Thyroid gland (tissue), 4 donors: ENCODE data around the gene MEMO1.

ENCODE experiments used
- POLR2A ChIP-seq, 2 donors: fragments of 450-650 bp; IDR thresholded peaks; one replicate each; pipeline ENCODE4 v1.6.1; 2017; ENCODE audit warnings: antibody characterized with exemption in 2 of 2, mild to moderate bottlenecking in 2 of 2, moderate library complexity in 1 of 2
- TF ChIP-seq, protein P1 (sequence below), 6 experiments: fragments of 200-600 bp in 3 of 6; fragments of 450-650 bp in 3 of 6; sonication (generic) in 3 of 6; IDR thresholded peaks; one replicate each; pipeline ENCODE4 v1.5.1; 2016 to 2019; ENCODE audit warnings: antibody characterized with exemption in 6 of 6, mild to moderate bottlenecking in 2 of 6, inconsistent platforms in 1 of 6, moderate library complexity in 1 of 6

DNA sequence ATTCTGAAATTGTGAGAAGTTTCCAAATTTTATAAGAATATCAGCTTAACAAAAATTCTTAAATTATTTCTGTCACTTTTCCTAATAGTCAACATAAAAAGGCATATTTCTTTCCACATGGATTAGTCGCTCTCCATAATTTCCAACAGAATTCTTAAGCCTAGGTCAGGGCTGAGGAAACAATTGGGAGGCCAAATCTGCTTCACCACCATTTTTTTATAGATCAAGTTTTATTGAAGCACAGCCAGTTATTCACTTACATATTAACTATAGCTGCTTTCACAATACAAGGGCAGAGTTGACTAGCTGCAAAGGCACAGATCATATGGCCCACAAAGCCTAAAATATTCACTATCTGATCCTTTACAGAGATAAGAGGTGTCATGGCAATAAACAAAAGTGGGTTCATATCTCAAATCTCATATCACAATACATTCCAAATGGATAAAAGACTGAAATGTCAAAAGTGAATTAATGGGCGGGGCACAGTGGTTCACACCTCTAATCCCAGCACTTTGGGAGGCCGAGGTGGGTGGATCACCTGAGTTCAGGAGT lies 18.7 kb downstream of the MEMO1 start:
- TF ChIP-seq POLR2A (IDR thresholded peaks at IDR 0.05): no peak
- TF ChIP-seq, protein P1, sequence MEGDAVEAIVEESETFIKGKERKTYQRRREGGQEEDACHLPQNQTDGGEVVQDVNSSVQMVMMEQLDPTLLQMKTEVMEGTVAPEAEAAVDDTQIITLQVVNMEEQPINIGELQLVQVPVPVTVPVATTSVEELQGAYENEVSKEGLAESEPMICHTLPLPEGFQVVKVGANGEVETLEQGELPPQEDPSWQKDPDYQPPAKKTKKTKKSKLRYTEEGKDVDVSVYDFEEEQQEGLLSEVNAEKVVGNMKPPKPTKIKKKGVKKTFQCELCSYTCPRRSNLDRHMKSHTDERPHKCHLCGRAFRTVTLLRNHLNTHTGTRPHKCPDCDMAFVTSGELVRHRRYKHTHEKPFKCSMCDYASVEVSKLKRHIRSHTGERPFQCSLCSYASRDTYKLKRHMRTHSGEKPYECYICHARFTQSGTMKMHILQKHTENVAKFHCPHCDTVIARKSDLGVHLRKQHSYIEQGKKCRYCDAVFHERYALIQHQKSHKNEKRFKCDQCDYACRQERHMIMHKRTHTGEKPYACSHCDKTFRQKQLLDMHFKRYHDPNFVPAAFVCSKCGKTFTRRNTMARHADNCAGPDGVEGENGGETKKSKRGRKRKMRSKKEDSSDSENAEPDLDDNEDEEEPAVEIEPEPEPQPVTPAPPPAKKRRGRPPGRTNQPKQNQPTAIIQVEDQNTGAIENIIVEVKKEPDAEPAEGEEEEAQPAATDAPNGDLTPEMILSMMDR (IDR thresholded peaks at IDR 0.05): no peak
